MM.1S (cell line): Measurements from ENCODE around the gene HIPK2.

Source experiments
- DNase-seq: peaks from one replicate; pipeline ENCODE4 v3.0.0-alpha.2; 2015
- H2AFZ ChIP-seq: fragments of 300-600 bp; sonication (generic); 2 replicates; pipeline ENCODE4 v1.6.0; 2016; ENCODE audit warnings: antibody characterized with exemption, low read length
- H3F3A ChIP-seq: fragments of 300-600 bp; sonication (generic); 2 replicates; pipeline ENCODE4 v1.6.1; 2016; ENCODE audit warnings: mild to moderate bottlenecking, antibody characterized with exemption, low read length, moderate library complexity, mixed read lengths; ENCODE audit not compliant: insufficient read depth
- H3K27ac ChIP-seq: fragments of 300-600 bp; sonication (generic); 2 replicates; pipeline ENCODE4 v1.5.1; 2016; ENCODE audit warnings: mild to moderate bottlenecking, low read length
- H3K27me3 ChIP-seq: fragments of 300-600 bp; sonication (generic); replicated peaks from 2 replicates; pipeline ENCODE4 v1.6.0; 2016; ENCODE audit warnings: low read length; ENCODE audit not compliant: insufficient read depth
- H3K36me3 ChIP-seq: fragments of 300-600 bp; sonication (generic); replicated peaks from 2 replicates; pipeline ENCODE4 v1.6.1; 2016; ENCODE audit warnings: mild to moderate bottlenecking, low read length, mixed read lengths; ENCODE audit not compliant: insufficient read depth
- H3K4me1 ChIP-seq: fragments of 300-600 bp; sonication (generic); 2 replicates; pipeline ENCODE4 v1.6.1; 2016; ENCODE audit warnings: low read length, mixed read lengths
- H3K4me2 ChIP-seq: fragments of 300-600 bp; sonication (generic); 2 replicates; pipeline ENCODE4 v1.6.0; 2016; ENCODE audit warnings: low read depth, low read length
- H3K4me3 ChIP-seq: fragments of 300-600 bp; sonication (generic); 2 replicates; pipeline ENCODE4 v1.5.1; 2016; ENCODE audit warnings: low read length, mixed read lengths
- H3K79me2 ChIP-seq: fragments of 300-600 bp; sonication (generic); 2 replicates; pipeline ENCODE4 v1.6.1; 2016; ENCODE audit warnings: mixed run types, low read length, mixed read lengths
- H3K9ac ChIP-seq: fragments of 300-600 bp; sonication (generic); 2 replicates; pipeline ENCODE4 v1.6.1; 2016; ENCODE audit warnings: low read length, mixed read lengths
- H3K9me2 ChIP-seq: fragments of 300-600 bp; sonication (generic); replicated peaks from 2 replicates; pipeline ENCODE4 v1.6.1; 2016; ENCODE audit warnings: mild to moderate bottlenecking, low read length, mixed read lengths; ENCODE audit not compliant: insufficient read depth
- H3K9me3 ChIP-seq: fragments of 300-600 bp; sonication (generic); replicated peaks from 2 replicates; pipeline ENCODE4 v1.6.1; 2016; ENCODE audit warnings: mild to moderate bottlenecking, low read length, mixed read lengths; ENCODE audit not compliant: insufficient read depth
- H4K20me1 ChIP-seq: fragments of 300-600 bp; sonication (generic); 2 replicates; pipeline ENCODE4 v1.6.1; 2016; ENCODE audit warnings: mild to moderate bottlenecking, low read length, moderate library complexity, mixed read lengths; ENCODE audit not compliant: insufficient read depth
- CTCF ChIP-seq: fragments of 300-600 bp; sonication (generic); IDR thresholded peaks from 2 replicates; pipeline ENCODE4 v1.5.1; 2016; ENCODE audit warnings: antibody characterized with exemption, low read length, mixed read lengths
- EZH2 ChIP-seq: fragments of 300-600 bp; sonication (generic); optimal IDR thresholded peaks from 2 replicates; pipeline ENCODE3; 2017; ENCODE audit warnings: low read depth, mild to moderate bottlenecking, antibody characterized with exemption, low read length, mixed read lengths
- EZH2phosphoT487 ChIP-seq: fragments of 300-600 bp; sonication (generic); IDR thresholded peaks from 2 replicates; pipeline ENCODE4 v1.6.1; 2018; ENCODE audit warnings: antibody characterized with exemption, low read length

Gene HIPK2

GRCh38 chr7:139693651-139694388 is 84.0 kb downstream of the HIPK2 start:
- H3K4me1 ChIP-seq, result 0 out of 2 replicates have a peak, but pooled peaks cover 5% of the 10 kb centered on the region
- H3K9me2 ChIP-seq, result no peaks in the 10 kb centered on the region
- H3K4me2 ChIP-seq, result no peak overlapping the region
- no peaks in the 10 kb centered on the region for H3K27me3 ChIP-seq
- no peak overlapping the region for H3K9ac ChIP-seq
- H3F3A ChIP-seq, result no peaks in the 10 kb centered on the region
- H3K4me3 ChIP-seq, result no peak overlapping the region
- DNase-seq, result no peak
- H3K9me3 ChIP-seq, result no peaks in the 10 kb centered on the region
- no peaks in the 10 kb centered on the region for H4K20me1 ChIP-seq
- 0 out of 2 replicates have a peak, but pooled peaks cover 3% of the 10 kb centered on the region for H3K36me3 ChIP-seq
- no peak for TF ChIP-seq EZH2
- H3K79me2 ChIP-seq, result peaks cover 26% of the 10 kb centered on the region
- no peak overlapping the region for H3K27ac ChIP-seq
- H2AFZ ChIP-seq, result no peak overlapping the region

- Histone ChIP-seq H3K36me3 (0 out of 2 replicates have a peak, but pooled peaks cover 3% of the 10 kb centered on the region), H3K9me2 (no peaks in the 10 kb centered on the region), H3F3A (no peaks in the 10 kb centered on the region), H3K27ac (no peak overlapping the region), H3K4me2 (no peak overlapping the region), H2AFZ (no peak overlapping the region), H3K27me3 (no peaks in the 10 kb centered on the region), H3K9me3 (no peaks in the 10 kb centered on the region), H3K9ac (no peak overlapping the region), H3K4me3 (no peak overlapping the region), H3K79me2 (peaks cover 22% of the 10 kb centered on the region; the same call in 1 of the 2 replicates), H4K20me1 (no peaks in the 10 kb centered on the region), H3K4me1 (0 out of 2 replicates have a peak, but pooled peaks cover 5% of the 10 kb centered on the region)
- TF ChIP-seq EZH2phosphoT487 (no peak), EZH2 (no peak)
- no peak for DNase-seq
Measured at GRCh38 chr7:139692723-139693122, 85.1 kb downstream of the HIPK2 start.

- DNase-seq, result no peak
- Histone ChIP-seq H2AFZ (no peak overlapping the region), H3K9me2 (no peaks in the 10 kb centered on the region), H3K27ac (no peak overlapping the region), H3K9ac (no peak overlapping the region), H3K4me3 (no peak overlapping the region), H3K27me3 (no peaks in the 10 kb centered on the region), H3K36me3 (0 out of 2 replicates have a peak, but pooled peaks cover 3% of the 10 kb centered on the region), H4K20me1 (no peaks in the 10 kb centered on the region), H3F3A (no peaks in the 10 kb centered on the region), H3K9me3 (no peaks in the 10 kb centered on the region), H3K4me1 (no peaks in the 10 kb centered on the region), H3K79me2 (peaks cover 26% of the 10 kb centered on the region; the same call in 1 of the 2 replicates), H3K4me2 (no peak overlapping the region)
- TF ChIP-seq CTCF, result no peak
- TF ChIP-seq EZH2phosphoT487, result no peak
- TF ChIP-seq EZH2, result no peak
Measured at GRCh38 chr7:139691253-139691781, 86.5 kb downstream of the HIPK2 start.

- H3K79me2 ChIP-seq, result peaks cover 23% of the 10 kb centered on the region; the same call in 1 of the 2 replicates
- no peaks in the 10 kb centered on the region for H3K9me2 ChIP-seq
- H3K9me3 ChIP-seq, result no peaks in the 10 kb centered on the region
- no peak overlapping the region for H3K9ac ChIP-seq
- no peaks in the 10 kb centered on the region for H4K20me1 ChIP-seq
- no peak overlapping the region for H2AFZ ChIP-seq
- no peak for DNase-seq
- H3K36me3 ChIP-seq, result 0 out of 2 replicates have a peak, but pooled peaks cover 3% of the 10 kb centered on the region
- no peaks in the 10 kb centered on the region for H3F3A ChIP-seq
- no peak overlapping the region for H3K27ac ChIP-seq
- H3K27me3 ChIP-seq, result no peaks in the 10 kb centered on the region
- H3K4me2 ChIP-seq, result no peak overlapping the region
- no peak overlapping the region for H3K4me3 ChIP-seq
- H3K4me1 ChIP-seq, result no peaks in the 10 kb centered on the region
- TF ChIP-seq CTCF (no peak), EZH2 (no peak), EZH2phosphoT487 (no peak)
Measured at GRCh38 chr7:139687980-139688632, 89.7 kb downstream of the HIPK2 start.
